Measurements from ENCODE around the gene IL20RB. TPM values are rescaled to one million over a fixed set of nuclear protein-coding genes. Genes with fewer than 3 reads are reported as not detected.

IL20RB gene
- total RNA-seq, 3 donors from 2014 or later (not counting 1 experiment from before 2014, with no cell fraction given) = 1.9 to 3.6 (median 2.8) TPM

GRCh38 chr3:136979204-136979603 is 21.4 kb downstream of the IL20RB start:
- H3K36me3 ChIP-seq (ENCODE audit: control insufficient read depth, insufficient read depth, low read length) = no peaks in the 10 kb centered on the region
- no peaks in the 10 kb centered on the region for H3K27me3 ChIP-seq (ENCODE audit: control insufficient read depth, insufficient read depth, low read length)
- no peak for TF ChIP-seq CTCF (IDR thresholded peaks at IDR 0.05)
- no peak for ATAC-seq
- Mint-ChIP-seq H3K4me1 (no peaks in the 10 kb centered on the region), H3K9me3 (peaks cover 2 to 9% of the 10 kb centered on the region in 2 donors), H3K36me3 (peaks cover 8% of the 10 kb centered on the region), H3K27me3 (ENCODE audit: low read depth in 2 of 2) (no peaks in the 10 kb centered on the region), H3K4me3 (no peak overlapping the region), H3K27ac (no peak overlapping the region)
- DNase-seq = no peak
- peaks cover 6% of the 10 kb centered on the region for H3K9me3 ChIP-seq (ENCODE audit: control insufficient read depth, insufficient read depth, low read length)
- H3K4me1 ChIP-seq (ENCODE audit: control insufficient read depth, insufficient read depth, low read length) = no peaks in the 10 kb centered on the region
- intact Hi-C loops (cut with micrococcal nuclease) = no loop called here
- H3K27ac ChIP-seq (ENCODE audit: low read length) = no peak overlapping the region
- no peak overlapping the region for H3K4me3 ChIP-seq (ENCODE audit: low read length)

GRCh38 chr3:136979684-136980083 is 21.9 kb downstream of the IL20RB start:
- no peak overlapping the region for H3K4me3 ChIP-seq (ENCODE audit: low read length)
- no peak overlapping the region for H3K27ac ChIP-seq (ENCODE audit: low read length)
- DNase-seq = no peak
- no peaks in the 10 kb centered on the region for H3K36me3 ChIP-seq (ENCODE audit: control insufficient read depth, insufficient read depth, low read length)
- H3K9me3 ChIP-seq (ENCODE audit: control insufficient read depth, insufficient read depth, low read length) = peaks cover 6% of the 10 kb centered on the region
- TF ChIP-seq CTCF (IDR thresholded peaks at IDR 0.05) = no peak
- Mint-ChIP-seq H3K4me3 (no peak overlapping the region), H3K4me1 (no peaks in the 10 kb centered on the region), H3K9me3 (peaks cover 2 to 4% of the 10 kb centered on the region in 2 donors), H3K36me3 (peaks cover 3% of the 10 kb centered on the region), H3K27ac (no peak overlapping the region), H3K27me3 (ENCODE audit: low read depth in 2 of 2) (no peaks in the 10 kb centered on the region)
- WGBS (ENCODE audit: insufficient coverage) = 81% methylated on average over 3 of the region's 3 CpGs
- H3K4me1 ChIP-seq (ENCODE audit: control insufficient read depth, insufficient read depth, low read length) = no peaks in the 10 kb centered on the region
- no peaks in the 10 kb centered on the region for H3K27me3 ChIP-seq (ENCODE audit: control insufficient read depth, insufficient read depth, low read length)
- intact Hi-C loops (cut with micrococcal nuclease) = no loop called here
- ATAC-seq = no peak

GRCh38 chr3:136982033-136982432 is 24.2 kb downstream of the IL20RB start:
- H3K4me3 Mint-ChIP-seq = no peak overlapping the region
- no peaks in the 10 kb centered on the region for H3K27me3 Mint-ChIP-seq (ENCODE audit: low read depth in 2 of 2)
- H3K27me3 ChIP-seq (ENCODE audit: control insufficient read depth, insufficient read depth, low read length) = no peaks in the 10 kb centered on the region
- H3K27ac Mint-ChIP-seq = no peak overlapping the region
- 90% methylated on average over 5 of the region's 5 CpGs for WGBS (ENCODE audit: insufficient coverage)
- H3K4me1 Mint-ChIP-seq = no peaks in the 10 kb centered on the region
- no peaks in the 10 kb centered on the region for H3K9me3 Mint-ChIP-seq
- TF ChIP-seq CTCF (IDR thresholded peaks at IDR 0.05) = no peak
- DNase-seq = no peak
- intact Hi-C loops (cut with micrococcal nuclease) = no loop called here
- no peaks in the 10 kb centered on the region for H3K9me3 ChIP-seq (ENCODE audit: control insufficient read depth, insufficient read depth, low read length)
- H3K36me3 Mint-ChIP-seq = no peaks in the 10 kb centered on the region
- H3K27ac ChIP-seq (ENCODE audit: low read length) = no peak overlapping the region
- H3K4me3 ChIP-seq (ENCODE audit: low read length) = no peak overlapping the region
- no peaks in the 10 kb centered on the region for H3K36me3 ChIP-seq (ENCODE audit: control insufficient read depth, insufficient read depth, low read length)
- no peaks in the 10 kb centered on the region for H3K4me1 ChIP-seq (ENCODE audit: control insufficient read depth, insufficient read depth, low read length)
- no peak for ATAC-seq

DNA sequence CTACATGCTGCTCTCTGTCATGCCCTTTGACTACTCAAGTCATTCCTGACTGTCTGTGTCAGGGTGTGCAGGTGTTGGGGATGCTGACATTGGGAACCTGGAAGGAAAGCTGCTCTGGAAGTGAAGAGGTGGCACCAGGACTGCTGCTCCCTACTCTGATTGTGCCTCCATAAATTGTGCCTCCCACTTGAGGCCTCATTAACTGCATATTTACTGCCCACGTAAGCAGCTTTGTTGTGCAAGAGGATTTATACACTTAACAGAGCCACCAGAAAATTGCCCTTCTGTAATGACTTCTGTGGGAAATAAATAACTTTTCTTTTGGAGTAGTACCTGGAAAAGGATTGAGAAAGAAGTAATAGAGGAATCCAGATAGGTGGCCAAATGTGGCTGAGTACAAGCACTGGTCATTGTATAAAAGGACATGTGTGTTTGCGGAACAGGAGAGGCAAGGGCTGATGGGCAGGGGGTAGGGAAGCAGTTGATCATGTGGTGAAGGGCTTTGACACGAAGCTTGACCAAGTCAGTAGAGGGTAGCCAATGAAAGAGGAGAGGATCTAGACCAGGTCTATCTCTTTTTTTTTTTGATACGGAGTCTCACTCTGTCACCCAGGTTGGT is 24.8 kb downstream of the IL20RB start:
- H3K9me3 ChIP-seq (ENCODE audit: control insufficient read depth, insufficient read depth, low read length) = no peaks in the 10 kb centered on the region
- WGBS (ENCODE audit: insufficient coverage) = 95% methylated on average over 4 of the region's 4 CpGs

More for the DNA sequence above, 24.8 kb downstream of the IL20RB start:
- no peak overlapping the region for H3K4me3 ChIP-seq (ENCODE audit: low read length)
- ATAC-seq = no peak
- H3K4me1 ChIP-seq (ENCODE audit: control insufficient read depth, insufficient read depth, low read length) = no peaks in the 10 kb centered on the region
- H3K27ac Mint-ChIP-seq = no peak overlapping the region
- no peaks in the 10 kb centered on the region for H3K27me3 ChIP-seq (ENCODE audit: control insufficient read depth, insufficient read depth, low read length)
- H3K4me3 Mint-ChIP-seq = no peak overlapping the region
- DNase-seq = no peak
- H3K4me1 Mint-ChIP-seq = no peaks in the 10 kb centered on the region
- H3K36me3 ChIP-seq (ENCODE audit: control insufficient read depth, insufficient read depth, low read length) = no peaks in the 10 kb centered on the region
- no peak overlapping the region for H3K27ac ChIP-seq (ENCODE audit: low read length)
- H3K27me3 Mint-ChIP-seq (ENCODE audit: low read depth in 2 of 2) = no peaks in the 10 kb centered on the region
- intact Hi-C loops (cut with micrococcal nuclease) = no loop called here
- no peaks in the 10 kb centered on the region for H3K9me3 Mint-ChIP-seq
- no peak for TF ChIP-seq CTCF (IDR thresholded peaks at IDR 0.05)
- H3K36me3 Mint-ChIP-seq = no peaks in the 10 kb centered on the region

Data from natural killer cell (primary cell).